ENCODE results near the gene SATB2.

- no peak for TF ChIP-seq CTCF (conservative IDR thresholded peaks at IDR 0.05; ENCODE audit: low read depth, low read length)
- no peak for TF ChIP-seq EZH2phosphoT487 (IDR thresholded peaks at IDR 0.05; ENCODE audit: borderline replicate concordance, low read length)
These were observed 8.4 kb upstream of the SATB2 start for GRCh38 chr2:199465988-199466691.
